Right atrium auricular region (tissue), 2 donors: Measurements from ENCODE around the gene CARD11. TPM values are rescaled to one million over a fixed set of nuclear protein-coding genes. Genes with fewer than 3 reads are reported as not detected.

ENCODE experiments used
- DNase-seq: peaks from one replicate; pipeline ENCODE4 v3.0.0-alpha.2; 2019; ENCODE audit warnings: low spot score
- H3K27ac ChIP-seq, 2 donors: fragments of 200-600 bp; sonication (generic); 1 replicate in 1 of 2; 2 replicates in 1 of 2; pipeline ENCODE4 v1.5.1; 2016 to 2019
- H3K27me3 ChIP-seq, 2 donors: fragments of 200-600 bp; sonication (generic); one replicate each; pipeline versions ENCODE4 v1.5.1 to v1.6.0; 2017 to 2019
- H3K36me3 ChIP-seq: fragments of 200-600 bp; sonication (generic); one replicate; pipeline ENCODE4 v1.5.1; 2016
- H3K4me1 ChIP-seq, 2 donors: fragments of 200-600 bp; sonication (generic); one replicate each; pipeline versions ENCODE4 v1.5.1 to v1.6.0; 2017 to 2019
- H3K4me3 ChIP-seq, 2 donors: fragments of 200-600 bp; sonication (generic); 1 replicate in 1 of 2; 2 replicates in 1 of 2; pipeline ENCODE4 v1.5.1; 2017 to 2019; ENCODE audit warnings: mild to moderate bottlenecking in 1 of 2, moderate library complexity in 1 of 2
- H3K9me3 ChIP-seq, 2 donors: fragments of 200-600 bp; sonication (generic); one replicate each; pipeline ENCODE4 v1.5.1; 2019
- CTCF ChIP-seq, 2 donors: fragments of 200-600 bp; sonication (generic); IDR thresholded peaks; one replicate each; pipeline ENCODE4 v1.5.1; 2019; ENCODE audit warnings: antibody characterized with exemption in 2 of 2
- total RNA-seq, 2 donors: library from RNA; depleted of rRNA; stranded (reverse); fragments of >200 nt; gene quantifications; one replicate each; pipeline ENCODE4 v1.1.0, GENCODE V29; 2016

Gene CARD11
- total RNA-seq, 2 donors from 2014 or later, result 0.22 to 0.55 TPM

DNA sequence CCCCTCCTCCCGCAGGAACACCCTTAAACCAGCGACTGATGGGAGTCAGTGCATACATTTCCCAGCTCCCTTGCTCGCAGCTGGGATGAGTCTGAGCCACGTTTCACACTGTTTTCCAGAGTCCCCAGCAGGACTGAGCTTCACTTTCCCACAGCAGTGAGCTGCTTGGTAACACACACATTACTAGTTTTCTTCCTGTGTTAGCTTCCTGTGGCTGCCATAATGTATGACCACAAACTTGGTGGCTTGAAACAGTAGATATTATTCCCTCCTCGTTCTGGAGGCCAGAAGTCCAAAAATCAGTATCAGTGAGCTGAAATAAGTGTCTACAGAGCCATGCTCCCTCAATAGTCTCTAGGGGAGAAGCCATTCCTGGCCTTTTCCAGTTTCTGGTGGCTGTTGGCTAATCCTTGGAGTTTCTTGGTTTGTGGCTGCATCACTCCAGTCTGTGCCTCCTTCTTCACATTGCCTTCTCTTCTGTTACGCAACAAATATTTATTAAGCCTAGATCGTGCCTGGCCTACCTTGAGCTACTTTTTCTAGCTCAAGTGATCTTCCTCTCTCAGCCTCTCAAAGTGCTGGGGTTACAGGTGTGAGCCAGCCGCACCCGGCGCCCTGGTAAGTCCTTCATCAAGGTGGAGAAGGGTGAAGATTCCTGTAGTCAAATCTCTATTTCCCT is 26.2 kb upstream of the CARD11 start:
- no peak for TF ChIP-seq CTCF (IDR thresholded peaks at IDR 0.05)
- DNase-seq, result no peak
- H3K4me1 ChIP-seq, result no peaks in the 10 kb centered on the region
- H3K27ac ChIP-seq, result no peak overlapping the region
- no peak overlapping the region for H3K4me3 ChIP-seq
- H3K36me3 ChIP-seq, result no peaks in the 10 kb centered on the region
- no peaks in the 10 kb centered on the region for H3K27me3 ChIP-seq
- H3K9me3 ChIP-seq, result no peaks in the 10 kb centered on the region

DNA sequence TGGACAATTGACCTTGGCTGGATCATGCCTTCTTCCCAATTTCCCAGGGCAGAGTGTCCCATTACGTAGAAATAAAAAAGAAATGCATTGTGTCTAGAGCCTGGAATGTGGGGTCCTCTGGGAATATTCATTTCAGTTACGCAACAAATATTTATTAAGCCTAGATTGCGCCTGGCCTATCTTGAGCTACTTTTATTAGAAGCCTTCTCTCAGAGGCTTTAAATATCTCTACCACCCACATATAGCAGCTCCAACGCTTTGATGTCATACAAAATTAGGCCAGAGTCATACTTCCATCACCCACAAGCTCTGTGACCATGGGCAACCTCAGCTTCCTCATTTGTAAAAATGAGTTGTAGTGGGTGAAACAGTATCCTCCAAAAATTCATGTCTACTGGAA is 24.9 kb upstream of the CARD11 start:
- H3K27me3 ChIP-seq, result no peaks in the 10 kb centered on the region
- H3K9me3 ChIP-seq, result no peaks in the 10 kb centered on the region
- DNase-seq, result no peak
- no peak for TF ChIP-seq CTCF (IDR thresholded peaks at IDR 0.05)
- no peak overlapping the region for H3K4me3 ChIP-seq
- no peak overlapping the region for H3K27ac ChIP-seq
- no peaks in the 10 kb centered on the region for H3K36me3 ChIP-seq
- H3K4me1 ChIP-seq, result no peaks in the 10 kb centered on the region

- Histone ChIP-seq H3K9me3 (no peaks in the 10 kb centered on the region), H3K27me3 (no peaks in the 10 kb centered on the region), H3K27ac (no peak overlapping the region)
These were observed 24.1 kb upstream of the CARD11 start for GRCh38 chr7:3067606-3068380.

GRCh38 chr7:3067193-3067592 is 23.5 kb upstream of the CARD11 start:
- TF ChIP-seq CTCF (IDR thresholded peaks at IDR 0.05), result no peak
- no peaks in the 10 kb centered on the region for H3K4me1 ChIP-seq

More at GRCh38 chr7:3067606-3068380, 24.1 kb upstream of the CARD11 start:
- DNase-seq, result no peak
- H3K4me1 ChIP-seq, result no peaks in the 10 kb centered on the region
- no peak overlapping the region for H3K4me3 ChIP-seq
- no peak for TF ChIP-seq CTCF (IDR thresholded peaks at IDR 0.05)
- H3K36me3 ChIP-seq, result no peaks in the 10 kb centered on the region

GRCh38 chr7:3066506-3066905 is 22.8 kb upstream of the CARD11 start:
- Histone ChIP-seq H3K27ac (no peak overlapping the region), H3K27me3 (no peaks in the 10 kb centered on the region), H3K36me3 (no peaks in the 10 kb centered on the region), H3K4me1 (no peaks in the 10 kb centered on the region), H3K9me3 (no peaks in the 10 kb centered on the region), H3K4me3 (no peak overlapping the region)
- no peak for TF ChIP-seq CTCF (IDR thresholded peaks at IDR 0.05)
- DNase-seq, result no peak

More at GRCh38 chr7:3067193-3067592, 23.5 kb upstream of the CARD11 start:
- DNase-seq, result no peak
- no peak overlapping the region for H3K4me3 ChIP-seq
- no peaks in the 10 kb centered on the region for H3K27me3 ChIP-seq
- H3K36me3 ChIP-seq, result no peaks in the 10 kb centered on the region
- no peak overlapping the region for H3K27ac ChIP-seq
- no peaks in the 10 kb centered on the region for H3K9me3 ChIP-seq
